GM18499 (cell line): Measurements from ENCODE around the gene TBCB.
"Not testable (repeated sequence)": the region's sequence is repeated elsewhere in the genome, so short reads cannot be mapped to it uniquely, and the experiment has no call there.

Experiments
- ATAC-seq: cut with Tn5 transposase; IDR thresholded peaks from one replicate; pipeline ENCODE4 v1.9.1; 2021; ENCODE audit warnings: moderate number of reproducible peaks; ENCODE audit not compliant: insufficient read depth, unreplicated experiment

The TBCB gene

DNA sequence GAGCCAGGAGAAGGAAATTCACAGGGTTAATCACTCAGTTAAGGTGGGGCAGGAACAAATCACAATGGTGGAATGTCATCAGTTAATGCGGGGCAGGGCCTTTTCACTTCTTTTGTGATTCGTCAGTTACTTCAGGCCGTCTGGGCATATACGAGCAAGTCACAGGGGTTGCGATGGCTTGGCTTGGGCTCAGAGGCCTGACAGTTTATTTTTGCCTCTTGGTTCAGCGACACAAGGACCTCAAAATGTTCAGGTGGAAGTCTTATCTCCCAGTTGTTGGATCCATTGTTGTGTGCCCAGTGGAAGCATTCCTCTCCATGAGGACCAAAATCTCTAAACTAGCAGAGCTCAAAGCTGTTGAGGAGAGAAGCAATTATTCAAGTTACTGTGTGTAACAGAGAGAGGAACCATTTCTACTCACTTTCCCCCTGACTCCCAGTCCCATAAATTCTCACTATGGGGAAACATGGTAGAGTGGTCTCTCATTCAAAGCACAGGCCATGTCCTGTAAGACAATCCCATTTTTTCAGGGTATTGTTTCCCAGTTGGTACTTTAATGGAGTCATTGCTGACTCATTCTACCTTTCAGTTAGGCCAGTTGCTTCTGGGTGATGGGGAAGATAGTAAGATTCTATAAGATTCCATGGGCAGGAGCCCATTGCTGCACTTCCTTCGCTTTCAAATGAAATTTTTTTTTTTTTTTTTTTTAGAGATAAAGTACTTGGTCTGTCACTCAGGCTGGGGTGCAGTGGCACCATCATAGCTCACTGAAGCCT is 45.7 kb downstream of the TBCB start:
- no peak for ATAC-seq

DNA sequence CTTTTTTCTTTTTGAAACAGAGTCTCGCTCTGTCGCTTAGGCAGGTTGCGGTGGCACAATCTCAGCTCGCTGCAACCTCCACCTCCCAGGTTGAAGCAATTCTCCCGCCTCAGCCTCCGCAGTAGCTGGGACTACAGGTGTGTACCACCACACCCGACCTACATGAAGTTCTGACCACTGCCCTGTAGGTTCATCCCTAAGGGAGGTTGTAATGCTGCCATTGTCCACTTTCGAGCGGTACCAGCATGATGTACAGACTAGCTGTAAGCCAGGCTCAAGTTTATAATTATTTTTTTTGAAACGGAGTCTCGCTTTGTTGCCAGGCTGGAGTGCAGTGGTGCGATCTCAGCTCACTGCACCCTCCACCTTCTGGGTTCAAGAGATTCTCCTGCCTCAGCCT is 48.5 kb downstream of the TBCB start:
- ATAC-seq, result no peak

DNA sequence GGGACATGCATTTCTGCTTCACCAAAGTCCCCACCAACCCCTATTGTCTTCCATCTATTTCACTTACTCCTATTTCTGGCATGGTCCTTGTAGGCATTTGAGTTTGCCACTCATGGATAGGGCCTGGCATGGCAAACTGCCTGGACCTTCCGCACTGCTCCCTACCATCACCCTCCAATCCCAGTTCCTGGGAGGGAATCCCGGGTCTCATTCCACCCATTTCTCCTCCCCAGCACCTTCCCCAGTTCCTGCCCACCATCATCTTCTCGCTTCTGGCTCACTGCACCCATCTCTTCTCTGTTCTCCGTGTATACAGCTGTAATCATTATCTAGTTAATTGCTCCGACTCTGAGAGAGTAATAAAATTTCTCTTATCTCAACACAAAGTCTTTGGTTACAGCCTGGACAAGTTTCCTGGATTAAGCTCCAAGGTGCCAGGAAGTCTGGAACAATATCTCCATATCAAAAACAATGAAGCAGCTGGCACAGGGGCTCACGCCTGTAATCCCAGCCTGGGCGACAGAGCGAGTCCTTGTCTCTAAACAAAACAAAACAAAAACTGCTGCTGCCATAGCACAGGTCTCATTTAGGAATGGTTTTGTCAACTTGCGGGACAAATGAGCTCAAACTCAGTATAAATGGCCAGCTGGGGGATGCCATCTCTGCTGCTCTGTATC is 54.0 kb downstream of the TBCB start:
- no peak for ATAC-seq

DNA sequence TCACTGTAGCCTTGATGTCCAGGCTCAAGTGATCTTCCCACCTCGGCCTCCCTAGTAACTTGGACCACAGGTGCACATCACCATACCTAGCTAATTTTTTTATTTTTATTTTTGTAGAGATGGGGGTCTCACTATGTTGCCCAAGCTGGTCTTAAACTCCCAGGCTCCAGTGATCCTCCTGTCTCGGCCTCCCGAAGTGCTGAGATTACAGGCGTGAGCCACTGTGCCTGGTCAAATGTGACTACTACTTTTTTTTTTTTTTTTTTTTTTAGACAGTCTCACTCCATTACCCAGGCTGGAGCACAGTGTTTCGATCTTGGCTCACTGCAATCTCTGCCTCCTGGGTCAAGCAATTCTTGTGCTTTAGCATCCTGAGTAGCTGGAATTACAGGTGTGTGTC is 57.6 kb downstream of the TBCB start:
- ATAC-seq, result no peak

DNA sequence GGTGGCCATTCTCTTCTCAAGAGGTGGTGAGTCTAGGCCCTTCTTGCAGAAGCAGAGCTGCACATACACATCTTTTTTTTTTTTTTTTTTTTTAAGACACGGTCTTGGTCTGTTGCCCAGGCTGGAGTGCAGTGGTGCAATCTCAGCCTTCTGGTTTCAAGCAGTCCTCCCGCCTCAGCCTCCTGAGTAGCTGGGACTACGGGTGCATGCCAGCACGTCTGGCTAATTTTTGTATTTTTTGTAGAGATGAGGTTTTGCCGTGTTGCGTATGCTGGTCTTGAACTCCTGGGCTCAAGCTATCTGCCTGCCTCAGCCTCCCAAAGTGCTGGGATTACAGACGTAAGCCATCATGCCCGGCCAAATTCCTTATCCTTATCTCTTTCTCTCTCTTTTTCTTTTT is 58.6 kb downstream of the TBCB start:
- ATAC-seq, result not testable (repeated sequence)
